Endothelial cell of umbilical vein (primary cell): ENCODE results near the gene ALDH3B2. TPM values are rescaled to one million over a fixed set of nuclear protein-coding genes. Genes with fewer than 3 reads are reported as not detected.
A peak's percentile ranks its signal among the peaks of the same experiment; 100 is the strongest.

Experiments used
- BruUV-seq: library from RNA; stranded (reverse); fragments of 400-500 nt; replicated peaks from 2 replicates; lab custom pipeline; 2021; lab: Mats Ljungman, UMichigan
- CTCF ChIA-PET: fragments of 300-600, 350-600 bp; sonication (Branson Sonifier 250); formaldehyde crosslinking; loops from one replicate; lab custom pipeline; 2021; ENCODE audit warnings: antibody characterized with exemption, inconsistent platforms; lab: Charles Lee
- POLR2A ChIA-PET: fragments of 300-600, 350-600 bp; sonication (Branson Sonifier 250); formaldehyde crosslinking; loops from one replicate; lab custom pipeline; 2021; ENCODE audit warnings: antibody characterized with exemption, inconsistent platforms; lab: Charles Lee
- DNase-seq: peaks from one replicate; pipeline ENCODE4 v3.0.0-alpha.2; 2011; ENCODE audit warnings: low read depth, low spot score
- FAIRE-seq: peaks from 2 replicates; lab custom pipeline; 2011; peaks lifted over from hg19 to GRCh38; lab: Jason Lieb, UNC
- H2AFZ ChIP-seq: 2 replicates; pipeline ENCODE4 v1.6.0; 2012; ENCODE audit warnings: low read depth, low read length, control low read depth, inconsistent platforms
- H3K27ac ChIP-seq: 2 replicates; pipeline ENCODE4 v1.5.1; 2011; ENCODE audit warnings: low read depth, mild to moderate bottlenecking, control low read depth, low read length, moderate library complexity; ENCODE audit not compliant: insufficient read depth
- H3K27me3 ChIP-seq, 2 experiments: 2 replicates each; pipeline versions ENCODE4 v1.6.0 to v1.6.1; 2011; ENCODE audit warnings: low read length in 2 of 2, mixed read lengths in 1 of 2; ENCODE audit not compliant: control insufficient read depth in 2 of 2, insufficient read depth in 2 of 2
- H3K36me3 ChIP-seq, 2 experiments: 2 replicates in 1 of 2; 3 replicates in 1 of 2; pipeline ENCODE4 v1.5.1; 2011; ENCODE audit warnings: low read length in 2 of 2, mild to moderate bottlenecking in 1 of 2, moderate library complexity in 1 of 2; ENCODE audit not compliant: control insufficient read depth in 2 of 2, insufficient read depth in 2 of 2; ENCODE audit errors: extremely low read depth in 1 of 2
- H3K4me1 ChIP-seq: 3 replicates; pipeline ENCODE4 v1.5.1; 2011; ENCODE audit warnings: mild to moderate bottlenecking, low read length; ENCODE audit not compliant: control insufficient read depth, insufficient read depth; ENCODE audit errors: extremely low read depth
- H3K4me2 ChIP-seq: 2 replicates; pipeline ENCODE4 v1.6.1; 2011; ENCODE audit warnings: low read length, control low read depth, mixed read lengths; ENCODE audit not compliant: insufficient read depth
- H3K4me3 ChIP-seq, 3 experiments: fragments of 200-600 bp in 1 of 3; sonication (generic), shearing (Covaris generic) in 1 of 3; replicated peaks in 1 of 3; 2 replicates each; pipeline ENCODE4 v1.5.1; 2011 to 2016; ENCODE audit warnings: control low read depth in 3 of 3, low read length in 3 of 3, mild to moderate bottlenecking in 2 of 3, inconsistent platforms in 1 of 3, low read depth in 1 of 3, moderate library complexity in 1 of 3; ENCODE audit not compliant: insufficient read depth in 1 of 3
- H3K79me2 ChIP-seq: 2 replicates; pipeline ENCODE4 v1.6.0; 2012; ENCODE audit warnings: low read length, inconsistent platforms; ENCODE audit not compliant: control insufficient read depth, insufficient read depth
- H3K9ac ChIP-seq: replicated peaks from 2 replicates; pipeline ENCODE3; 2011; ENCODE audit warnings: low read length, control low read depth; ENCODE audit not compliant: insufficient read depth; ENCODE audit errors: extremely low read depth
- H3K9me1 ChIP-seq: replicated peaks from 3 replicates; pipeline ENCODE4 v1.6.0; 2011; ENCODE audit warnings: mild to moderate bottlenecking, low read length; ENCODE audit not compliant: control insufficient read depth, insufficient read depth; ENCODE audit errors: extremely low read depth
- H3K9me3 ChIP-seq: replicated peaks from 2 replicates; pipeline ENCODE4 v1.5.1; 2012; ENCODE audit warnings: low read length, inconsistent platforms; ENCODE audit not compliant: control insufficient read depth, insufficient read depth
- H4K20me1 ChIP-seq: replicated peaks from 2 replicates; pipeline ENCODE3; 2011; ENCODE audit warnings: mild to moderate bottlenecking, low read length; ENCODE audit not compliant: control insufficient read depth, insufficient read depth; ENCODE audit errors: extremely low read depth
- CTCF ChIP-seq, 2 donors: IDR thresholded peaks; 1 replicate in 1 of 2; 2 replicates in 1 of 2; pipeline ENCODE4 v1.5.1; 2011; ENCODE audit warnings: low read length in 2 of 2, mild to moderate bottlenecking in 2 of 2, moderate library complexity in 2 of 2, control low read depth in 1 of 2, inconsistent platforms in 1 of 2, low read depth in 1 of 2; ENCODE audit not compliant: insufficient read depth in 1 of 2; ENCODE audit errors: extremely low read depth in 1 of 2
- EZH2 ChIP-seq: IDR thresholded peaks from 2 replicates; pipeline ENCODE4 v1.6.1; 2012; ENCODE audit warnings: borderline replicate concordance, low read depth, mild to moderate bottlenecking, moderate library complexity, low read length, inconsistent platforms; ENCODE audit not compliant: severe bottlenecking
- FOS ChIP-seq: IDR thresholded peaks from 2 replicates; pipeline ENCODE4 v1.6.1; 2011; ENCODE audit warnings: mild to moderate bottlenecking, low read length, moderate library complexity, borderline replicate concordance; ENCODE audit not compliant: insufficient read depth
- GATA2 ChIP-seq: IDR thresholded peaks from 2 replicates; pipeline ENCODE4 v1.7.0; 2011; ENCODE audit warnings: low read depth, mild to moderate bottlenecking, moderate library complexity, mixed read lengths, low read length; ENCODE audit not compliant: insufficient read length, insufficient read depth
- JUN ChIP-seq: IDR thresholded peaks from 2 replicates; pipeline ENCODE4 v1.6.1; 2011; ENCODE audit warnings: borderline replicate concordance, low read depth; ENCODE audit not compliant: insufficient read length, insufficient read depth
- MAX ChIP-seq: IDR thresholded peaks from 2 replicates; pipeline ENCODE4 v1.6.1; 2011; ENCODE audit not compliant: insufficient read depth, insufficient read length
- MYC ChIP-seq: IDR thresholded peaks from one replicate; pipeline ENCODE4 v1.6.1; 2011; ENCODE audit warnings: mild to moderate bottlenecking, low read depth, low read length
- POLR2A ChIP-seq: IDR thresholded peaks from 2 replicates; pipeline ENCODE4 v1.6.1; 2012; ENCODE audit warnings: low read depth, mild to moderate bottlenecking, control low read depth, low read length
- POLR2AphosphoS5 ChIP-seq: IDR thresholded peaks from 2 replicates; pipeline ENCODE4 v1.6.1; 2012; ENCODE audit warnings: low read depth, mild to moderate bottlenecking, control low read depth, low read length, moderate library complexity; ENCODE audit not compliant: insufficient read depth
- dilution Hi-C: fragments of 300-500 bp; cut with MboI; formaldehyde crosslinking; loops from one replicate; pipeline ENCODE4 v1.15.0; 2019; ENCODE audit warnings: low sequenced_read_pairs; ENCODE audit not compliant: extremely low pct_ligation_motif_present
- intact Hi-C: fragments of 100-400 bp; cut with micrococcal nuclease; formaldehyde crosslinking; loops from one replicate; pipeline ENCODE4 v1.10.0; 2022
- polyA plus RNA-seq, 4 experiments: library from polyadenylated mRNA; depleted of rRNA in 3 of 4; stranded (reverse) in 3 of 4; unstranded in 1 of 4; fragments of >200 nt; gene quantifications; 2 replicates each; pipeline versions ENCODE4 v1.2.1 to v1.2.3, GENCODE V29; 2011 to 2012; ENCODE audit warnings: missing spikeins in 1 of 4
- total RNA-seq: library from RNA; stranded (reverse); gene quantifications from 2 replicates; pipeline ENCODE4 v1.2.3, GENCODE V29; 2021

Gene ALDH3B2
- total and polyA plus RNA-seq, 2 donors (not counting 3 experiments of a cell fraction or from before 2014, with no cell fraction given), result not detected

GRCh38 chr11:67629386-67630227 lies 44.8 kb downstream of the ALDH3B2 start, which contains the start of gene NUDT8:
Gene NUDT8, minus strand, starts transcription at chr11:67629937. Its CDS starts 26 bp downstream, at chr11:67629911.
- FAIRE-seq (peak; percentile 85), DNase-seq (peak; percentile 73)
- peak within 1 kb of the TSS; percentile 68 for H3K9ac ChIP-seq
- POLR2A ChIA-PET, result interaction anchor here (0.5 to 0.6 kb wide), 2 partner anchors 23 to 305 kb away, joined by 3 to 5 read pairs; no protein-coding TSS in a partner anchor
- no peaks in the 10 kb centered on the region for H3K9me3 ChIP-seq
- H3K79me2 ChIP-seq, result no peaks in the 10 kb centered on the region
- peak within 1 kb of the TSS; percentile 98 for H2AFZ ChIP-seq
- H3K36me3 ChIP-seq, result no peaks in the 10 kb centered on the region
- CTCF ChIA-PET, result interaction anchor here (0.6 to 6.6 kb wide), 34 partner anchors 9 to 1173 kb away, joined by 3 to 98 read pairs (median 5); partner anchors contain the start of genes ACY3, GSTP1 and TBX10
- H3K4me1 ChIP-seq, result peaks cover 4% of the 10 kb centered on the region
- peak within 1 kb of the TSS; percentile 51 to 69 (median 61) for H3K4me3 ChIP-seq
- H3K9me1 ChIP-seq, result no peaks in the 10 kb centered on the region
- TF ChIP-seq EZH2 (no peak), CTCF (IDR thresholded peaks at IDR 0.05; ENCODE audit: extremely low read depth in 1 of 2, insufficient read depth in 1 of 2, low read depth in 1 of 2, low read length in 2 of 2) (peak; percentile 86 to 90), GATA2 (no peak), FOS (no peak), POLR2AphosphoS5 (peak; percentile 61), POLR2A (no peak), MYC (no peak), MAX (peak; percentile 32), JUN (no peak)
- no peaks in the 10 kb centered on the region for H4K20me1 ChIP-seq
- dilution Hi-C loops, result no loop called here
- intact Hi-C loops, result loop anchor here (1.0 to 10.0 kb wide), 5 partner anchors 23 to 785 kb away; partner anchors contain the start of genes NDUFV1 and RCE1
- no peaks in the 10 kb centered on the region for H3K27me3 ChIP-seq
- BruUV-seq, result no TSS peak
- peak within 1 kb of the TSS; percentile 76 for H3K4me2 ChIP-seq
- peak within 1 kb of the TSS; percentile 58 for H3K27ac ChIP-seq
